HepG2 (cell line): Measurements from ENCODE around the gene OR10V1. TPM values are rescaled to one million over a fixed set of nuclear protein-coding genes. Genes with fewer than 3 reads are reported as not detected.

Experiments
- CBFB ChIP-seq: sonication (generic); formaldehyde crosslinking; IDR thresholded peaks from 2 replicates; pipeline ENCODE4 v1.4.0; 2020; ENCODE audit warnings: missing genetic modification reagents
- CHD4 ChIP-seq: fragments of 200-600 bp; sonication (generic); IDR thresholded peaks from 2 replicates; pipeline ENCODE4 v1.7.0; 2017; ENCODE audit warnings: mild to moderate bottlenecking, low read length, borderline replicate concordance
- ETV5 ChIP-seq: IDR thresholded peaks from 2 replicates; pipeline ENCODE4 v1.6.1; 2018; ENCODE audit warnings: missing biosample characterization, missing genetic modification reagents, inconsistent platforms, borderline replicate concordance
- FOSL2 ChIP-seq: sonication (generic); formaldehyde crosslinking; IDR thresholded peaks from 2 replicates; pipeline ENCODE4 v1.4.0; 2020; ENCODE audit warnings: missing genetic modification reagents
- HIC2 ChIP-seq: sonication (generic); formaldehyde crosslinking; IDR thresholded peaks from 2 replicates; pipeline ENCODE4 v1.9.0; 2022; ENCODE audit warnings: low read depth, missing genetic modification reagents
- HMGXB4 ChIP-seq, 2 experiments: sonication (generic) in 1 of 2; formaldehyde crosslinking in 1 of 2; IDR thresholded peaks; 2 replicates each; pipeline versions ENCODE4 v1.4.0 to v1.6.1; 2018 to 2020; ENCODE audit warnings: missing genetic modification reagents in 2 of 2, borderline replicate concordance in 1 of 2, low read depth in 1 of 2, mild to moderate bottlenecking in 1 of 2, missing biosample characterization in 1 of 2
- HNF4A ChIP-seq: sonication (generic); formaldehyde crosslinking; IDR thresholded peaks from 2 replicates; pipeline ENCODE4 v1.4.0; 2020; ENCODE audit warnings: missing genetic modification reagents
- KDM2A ChIP-seq: sonication (generic); formaldehyde crosslinking; IDR thresholded peaks from 2 replicates; pipeline ENCODE4 v1.4.0; 2020; ENCODE audit warnings: low read depth, missing genetic modification reagents, borderline replicate concordance
- LCORL ChIP-seq, 2 experiments: fragments of 450-650 bp in 1 of 2; sonication (generic) in 1 of 2; formaldehyde crosslinking in 1 of 2; IDR thresholded peaks; 2 replicates each; pipeline versions ENCODE4 v1.5.0 to v1.6.1; 2017 to 2020; ENCODE audit warnings: antibody characterized with exemption in 1 of 2, missing genetic modification reagents in 1 of 2
- NCOR1 ChIP-seq: fragments of 200-600 bp; sonication (generic); IDR thresholded peaks from 2 replicates; pipeline ENCODE4 v1.7.0; 2017; ENCODE audit warnings: antibody characterized with exemption, low read length, borderline replicate concordance
- PAF1 ChIP-seq: IDR thresholded peaks from 2 replicates; pipeline ENCODE4 v1.6.1; 2016; ENCODE audit warnings: missing genetic modification reagents, missing compliant biosample characterization
- SPEN ChIP-seq: sonication (generic); formaldehyde crosslinking; IDR thresholded peaks from 2 replicates; pipeline ENCODE4 v1.5.1; 2020; ENCODE audit warnings: low read depth, mild to moderate bottlenecking, missing genetic modification reagents
- ZBTB20 ChIP-seq: sonication (generic); formaldehyde crosslinking; IDR thresholded peaks from 2 replicates; pipeline ENCODE4 v1.8.1; 2023; ENCODE audit warnings: missing genetic modification reagents, low read depth, mild to moderate bottlenecking, borderline replicate concordance
- ZMYM3 ChIP-seq: sonication (generic); formaldehyde crosslinking; IDR thresholded peaks from 2 replicates; pipeline ENCODE4 v1.5.1; 2020; ENCODE audit warnings: mild to moderate bottlenecking, missing genetic modification reagents
- ZNF333 ChIP-seq: sonication (generic); formaldehyde crosslinking; IDR thresholded peaks from 2 replicates; pipeline ENCODE4 v1.4.0; 2020; ENCODE audit warnings: mild to moderate bottlenecking, missing genetic modification reagents, borderline replicate concordance
- ZNF446 ChIP-seq: sonication (generic); formaldehyde crosslinking; IDR thresholded peaks from 2 replicates; pipeline ENCODE4 v1.5.0; 2020; ENCODE audit warnings: mild to moderate bottlenecking, missing genetic modification reagents
- ZNF501 ChIP-seq: sonication (generic); formaldehyde crosslinking; IDR thresholded peaks from 2 replicates; pipeline ENCODE4 v1.5.1; 2020; ENCODE audit warnings: mild to moderate bottlenecking, moderate library complexity, missing genetic modification reagents
- ZNF605 ChIP-seq: sonication (generic); formaldehyde crosslinking; IDR thresholded peaks from 2 replicates; pipeline ENCODE4 v1.8.0; 2022; ENCODE audit warnings: mild to moderate bottlenecking, missing genetic modification reagents
- ZNF670 ChIP-seq: sonication (generic); formaldehyde crosslinking; IDR thresholded peaks from 2 replicates; pipeline ENCODE4 v1.8.0; 2022; ENCODE audit warnings: mild to moderate bottlenecking, missing genetic modification reagents, borderline replicate concordance
- ZNF883 ChIP-seq: sonication (generic); formaldehyde crosslinking; IDR thresholded peaks from 2 replicates; pipeline ENCODE4 v1.5.1; 2020; ENCODE audit warnings: mild to moderate bottlenecking, missing genetic modification reagents; ENCODE audit errors: not compliant biosample characterization
- polyA plus RNA-seq, 8 experiments: library from polyadenylated mRNA; depleted of rRNA in 3 of 8; stranded (reverse) in 7 of 8; unstranded in 1 of 8; fragments of >200 nt; fragmentation: Illumina TruSeq in 4 of 8; extraction: Trizol in 4 of 8; gene quantifications; 2 replicates each; pipeline versions ENCODE4 v1.2.1 to v1.2.3, GENCODE V29; 2011 to 2016; ENCODE audit warnings: low read depth in 4 of 8, missing spikeins in 1 of 8, mixed read lengths in 1 of 8; ENCODE audit not compliant: insufficient read depth in 1 of 8
- total RNA-seq, 5 experiments: library from RNA; depleted of rRNA; stranded (reverse); fragments of >200 nt; fragmentation: Illumina TruSeq; extraction: Trizol; gene quantifications; 2 replicates each; pipeline ENCODE4 v1.2.3, GENCODE V29; 2016; ENCODE audit warnings: low read depth in 1 of 5
- TF ChIP-seq, protein P1 (sequence below): sonication (generic); formaldehyde crosslinking; IDR thresholded peaks from 2 replicates; pipeline ENCODE4 v1.4.0; 2020; ENCODE audit warnings: mild to moderate bottlenecking, missing genetic modification reagents

OR10V1 gene
- total and polyA plus RNA-seq, 2 of the 13 experiments (the other 11 are each of a cell fraction or from before 2014, with no cell fraction given): not detected

GRCh38 chr11:59753650-59754493 lies 40.2 kb upstream of the OR10V1 start (continued):
- TF ChIP-seq NCOR1: no peak
- TF ChIP-seq CBFB (CRISPR knock-in tag): no peak
- peak; percentile 49; the same call in 1 of the 2 replicates for TF ChIP-seq ETV5 (CRISPR knock-in tag)
- 0 out of 2 replicates have a peak, but pooled peaks have one; percentile 25 for TF ChIP-seq SPEN (CRISPR knock-in tag)
- TF ChIP-seq HMGXB4 (CRISPR knock-in tag; IDR thresholded peaks at IDR 0.05; ENCODE audit: borderline replicate concordance in 1 of 2, low read depth in 1 of 2): peak; percentile 87 to 96
- peak; percentile 71; the same call in 1 of the 2 replicates for TF ChIP-seq ZNF333 (CRISPR knock-in tag)
- peak; percentile 37; the same call in 1 of the 2 replicates for TF ChIP-seq HNF4A (CRISPR knock-in tag)
- TF ChIP-seq, protein P1, sequence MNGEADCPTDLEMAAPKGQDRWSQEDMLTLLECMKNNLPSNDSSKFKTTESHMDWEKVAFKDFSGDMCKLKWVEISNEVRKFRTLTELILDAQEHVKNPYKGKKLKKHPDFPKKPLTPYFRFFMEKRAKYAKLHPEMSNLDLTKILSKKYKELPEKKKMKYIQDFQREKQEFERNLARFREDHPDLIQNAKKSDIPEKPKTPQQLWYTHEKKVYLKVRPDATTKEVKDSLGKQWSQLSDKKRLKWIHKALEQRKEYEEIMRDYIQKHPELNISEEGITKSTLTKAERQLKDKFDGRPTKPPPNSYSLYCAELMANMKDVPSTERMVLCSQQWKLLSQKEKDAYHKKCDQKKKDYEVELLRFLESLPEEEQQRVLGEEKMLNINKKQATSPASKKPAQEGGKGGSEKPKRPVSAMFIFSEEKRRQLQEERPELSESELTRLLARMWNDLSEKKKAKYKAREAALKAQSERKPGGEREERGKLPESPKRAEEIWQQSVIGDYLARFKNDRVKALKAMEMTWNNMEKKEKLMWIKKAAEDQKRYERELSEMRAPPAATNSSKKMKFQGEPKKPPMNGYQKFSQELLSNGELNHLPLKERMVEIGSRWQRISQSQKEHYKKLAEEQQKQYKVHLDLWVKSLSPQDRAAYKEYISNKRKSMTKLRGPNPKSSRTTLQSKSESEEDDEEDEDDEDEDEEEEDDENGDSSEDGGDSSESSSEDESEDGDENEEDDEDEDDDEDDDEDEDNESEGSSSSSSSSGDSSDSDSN: no peak; the same call in 1 of the 2 replicates
- TF ChIP-seq ZNF501: peak; percentile 67
- TF ChIP-seq ZNF670 (CRISPR knock-in tag): 0 out of 2 replicates have a peak, but pooled peaks have one; percentile 14
- peak; percentile 80 for TF ChIP-seq HIC2 (CRISPR knock-in tag)
- peak; percentile 84 for TF ChIP-seq KDM2A
- TF ChIP-seq PAF1 (CRISPR knock-in tag): no peak
- peak; percentile 69 for TF ChIP-seq ZNF883
- TF ChIP-seq ZNF446 (CRISPR knock-in tag): peak; percentile 76; the same call in 1 of the 2 replicates
- peak; percentile 75 for TF ChIP-seq FOSL2 (CRISPR knock-in tag)
- peak; percentile 89 for TF ChIP-seq ZNF605 (CRISPR knock-in tag)
- TF ChIP-seq CHD4: no peak
- 0 out of 2 replicates have a peak, but pooled peaks have one; percentile 29 for TF ChIP-seq ZBTB20 (CRISPR knock-in tag)
- no peak for TF ChIP-seq LCORL (IDR thresholded peaks at IDR 0.05)
- TF ChIP-seq LCORL (CRISPR knock-in tag; IDR thresholded peaks at IDR 0.05): 0 out of 2 replicates have a peak, but pooled peaks have one; percentile 23
- TF ChIP-seq ZMYM3 (CRISPR knock-in tag): peak; percentile 14; the same call in 1 of the 2 replicates
